Activated B cell treated with CpG ODN at 0.5 μM for 24 hours (primary cell): Measurements from ENCODE around the gene HORMAD2. TPM values are rescaled to one million over a fixed set of nuclear protein-coding genes. Genes with fewer than 3 reads are reported as not detected.

Experiments used
- ATAC-seq: fragments of 200-7000 bp; cut with Tn5 transposase; one replicate; pipeline ENCODE4 v1.10.0; 2021; ENCODE audit warnings: low read depth, mild to moderate bottlenecking, moderate library complexity
- CTCF ChIA-PET: fragments of 350-600 bp; sonication (Branson Sonifier 250); formaldehyde crosslinking; loops from one replicate; lab custom pipeline; 2021; ENCODE audit warnings: antibody characterized with exemption; lab: Charles Lee
- POLR2A ChIA-PET: fragments of 350-600 bp; sonication (Branson Sonifier 250); formaldehyde crosslinking; loops from one replicate; lab custom pipeline; 2021; ENCODE audit warnings: antibody characterized with exemption; lab: Charles Lee
- DNase-seq: peaks from one replicate; pipeline ENCODE4 v3.0.0; 2022
- H3K27ac Mint-ChIP-seq: one replicate; pipeline ENCODE4 v1.8.0; 2020; ENCODE audit warnings: mixed read lengths
- H3K27me3 Mint-ChIP-seq: one replicate; pipeline ENCODE4 v1.8.0; 2021; ENCODE audit warnings: mixed read lengths
- H3K36me3 Mint-ChIP-seq: one replicate; pipeline ENCODE4 v1.8.0; 2021; ENCODE audit warnings: low read depth, mixed read lengths
- H3K4me1 Mint-ChIP-seq: one replicate; pipeline ENCODE4 v1.8.0; 2021; ENCODE audit warnings: mixed read lengths
- H3K4me3 Mint-ChIP-seq: one replicate; pipeline ENCODE4 v1.8.0; 2020; ENCODE audit warnings: mild to moderate bottlenecking, mixed read lengths
- H3K9me3 Mint-ChIP-seq: one replicate; pipeline ENCODE4 v1.8.0; 2020; ENCODE audit warnings: mixed read lengths
- CTCF ChIP-seq: fragments of 200-600 bp; IDR thresholded peaks from one replicate; pipeline ENCODE4 v1.8.0; 2022; ENCODE audit warnings: antibody characterized with exemption, mild to moderate bottlenecking
- intact Hi-C: fragments of 100-400 bp; cut with micrococcal nuclease; formaldehyde crosslinking; loops from one replicate; pipeline ENCODE4 v1.15.1; 2024
- total RNA-seq: library from RNA; stranded (reverse); gene quantifications from 2 replicates; pipeline ENCODE4 v1.2.3, GENCODE V29; 2022

The HORMAD2 gene
- total RNA-seq, 1 donor from 2014 or later, result not detected

- ChIA-PET CTCF (no interaction called here), POLR2A (no interaction called here)
- no peak for TF ChIP-seq CTCF
- H3K27me3 Mint-ChIP-seq, result peaks cover 6% of the 10 kb centered on the region
- no peaks in the 10 kb centered on the region for H3K36me3 Mint-ChIP-seq
- H3K4me3 Mint-ChIP-seq, result no peak overlapping the region
- H3K27ac Mint-ChIP-seq, result no peak overlapping the region
- DNase-seq, result no peak
- H3K4me1 Mint-ChIP-seq, result no peaks in the 10 kb centered on the region
- ATAC-seq, result no peak
- H3K9me3 Mint-ChIP-seq, result no peaks in the 10 kb centered on the region
- intact Hi-C loops, result no loop called here
Observed at GRCh38 chr22:30176431-30176830, 96.2 kb downstream of the HORMAD2 start.

- intact Hi-C loops, result no loop called here
- no peak overlapping the region for H3K4me3 Mint-ChIP-seq
- H3K36me3 Mint-ChIP-seq, result no peaks in the 10 kb centered on the region
- H3K4me1 Mint-ChIP-seq, result no peaks in the 10 kb centered on the region
- H3K27ac Mint-ChIP-seq, result no peak overlapping the region
- peaks cover 16% of the 10 kb centered on the region for H3K27me3 Mint-ChIP-seq
- TF ChIP-seq CTCF, result no peak
- ATAC-seq, result no peak
- ChIA-PET POLR2A (no interaction called here), CTCF (no interaction called here)
- H3K9me3 Mint-ChIP-seq, result no peaks in the 10 kb centered on the region
- no peak for DNase-seq
Observed at GRCh38 chr22:30178181-30179126, 98.2 kb downstream of the HORMAD2 start.

GRCh38 chr22:30180616-30181015, 100.4 kb downstream of the HORMAD2 start:
- ChIA-PET POLR2A (no interaction called here), CTCF (no interaction called here)
- no peak for ATAC-seq
- intact Hi-C loops, result no loop called here
- Mint-ChIP-seq H3K27me3 (peaks cover 18% of the 10 kb centered on the region), H3K36me3 (no peaks in the 10 kb centered on the region), H3K9me3 (no peaks in the 10 kb centered on the region), H3K4me3 (no peak overlapping the region), H3K4me1 (no peaks in the 10 kb centered on the region), H3K27ac (no peak overlapping the region)
- DNase-seq, result no peak
- no peak for TF ChIP-seq CTCF

GRCh38 chr22:30181459-30182349, 101.4 kb downstream of the HORMAD2 start:
- no peak for ATAC-seq
- Mint-ChIP-seq H3K36me3 (no peaks in the 10 kb centered on the region), H3K4me1 (no peaks in the 10 kb centered on the region), H3K27ac (no peak overlapping the region), H3K4me3 (no peak overlapping the region), H3K27me3 (peaks cover 23% of the 10 kb centered on the region), H3K9me3 (no peaks in the 10 kb centered on the region)
- intact Hi-C loops, result no loop called here
- no peak for DNase-seq
- POLR2A ChIA-PET, result no interaction called here
- CTCF ChIA-PET, result no interaction called here
- no peak for TF ChIP-seq CTCF

GRCh38 chr22:30182350-30182745, 102.1 kb downstream of the HORMAD2 start:
- H3K4me1 Mint-ChIP-seq, result no peaks in the 10 kb centered on the region
- ATAC-seq, result no peak
- no peak for TF ChIP-seq CTCF
- ChIA-PET CTCF (no interaction called here), POLR2A (no interaction called here)
- no peaks in the 10 kb centered on the region for H3K9me3 Mint-ChIP-seq
- no peak overlapping the region for H3K4me3 Mint-ChIP-seq
- H3K27me3 Mint-ChIP-seq, result peaks cover 23% of the 10 kb centered on the region
- no peaks in the 10 kb centered on the region for H3K36me3 Mint-ChIP-seq
- intact Hi-C loops, result no loop called here
- no peak overlapping the region for H3K27ac Mint-ChIP-seq
- DNase-seq, result no peak
